Measurements from ENCODE around the gene GALNT18. TPM values are rescaled to one million over a fixed set of nuclear protein-coding genes. Genes with fewer than 3 reads are reported as not detected.

The GALNT18 gene
- total RNA-seq, 4 donors from 2014 or later: 4.7 to 20.4 (median 14.1) TPM

DNA sequence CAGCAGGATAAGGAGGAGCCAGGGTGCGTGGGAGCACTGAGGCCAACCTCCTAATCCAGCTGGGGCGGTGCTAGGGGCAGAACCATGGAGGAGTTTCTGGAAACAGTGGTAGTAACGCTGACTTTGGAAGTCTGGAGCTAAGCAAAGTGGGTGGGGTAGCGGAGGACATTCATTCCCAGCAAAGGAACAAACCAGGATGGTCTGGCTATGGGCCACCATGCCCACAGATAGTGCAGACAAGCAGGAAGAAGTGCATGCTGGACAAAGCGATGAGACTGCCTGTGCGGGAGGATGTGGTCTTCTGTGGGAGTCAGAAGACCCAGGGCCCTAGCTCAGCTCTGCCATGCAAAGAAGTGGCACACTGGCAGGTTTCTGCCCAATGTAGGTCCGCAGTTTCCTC is 197.1 kb downstream of the GALNT18 start:
- Histone ChIP-seq H3K36me3 (no peaks in the 10 kb centered on the region), H3K27me3 (peaks cover 0 to 5% (median 0%) of the 10 kb centered on the region in 4 donors), H3K4me3 (no peak overlapping the region), H3K4me1 (peaks cover 10 to 62% (median 29%) of the 10 kb centered on the region in 3 donors), H3K9me3 (no peaks in the 10 kb centered on the region), H3K27ac (no peak overlapping the region)
- intact Hi-C loops (cut with DNase I): no loop called here
- DNase-seq: no peak
- WGBS, 2 donors: 92 to 94% methylated on average over 5 to 7 of the region's 7 CpGs
- TF ChIP-seq POLR2A (IDR thresholded peaks at IDR 0.05): no peak
- TF ChIP-seq, protein P1, sequence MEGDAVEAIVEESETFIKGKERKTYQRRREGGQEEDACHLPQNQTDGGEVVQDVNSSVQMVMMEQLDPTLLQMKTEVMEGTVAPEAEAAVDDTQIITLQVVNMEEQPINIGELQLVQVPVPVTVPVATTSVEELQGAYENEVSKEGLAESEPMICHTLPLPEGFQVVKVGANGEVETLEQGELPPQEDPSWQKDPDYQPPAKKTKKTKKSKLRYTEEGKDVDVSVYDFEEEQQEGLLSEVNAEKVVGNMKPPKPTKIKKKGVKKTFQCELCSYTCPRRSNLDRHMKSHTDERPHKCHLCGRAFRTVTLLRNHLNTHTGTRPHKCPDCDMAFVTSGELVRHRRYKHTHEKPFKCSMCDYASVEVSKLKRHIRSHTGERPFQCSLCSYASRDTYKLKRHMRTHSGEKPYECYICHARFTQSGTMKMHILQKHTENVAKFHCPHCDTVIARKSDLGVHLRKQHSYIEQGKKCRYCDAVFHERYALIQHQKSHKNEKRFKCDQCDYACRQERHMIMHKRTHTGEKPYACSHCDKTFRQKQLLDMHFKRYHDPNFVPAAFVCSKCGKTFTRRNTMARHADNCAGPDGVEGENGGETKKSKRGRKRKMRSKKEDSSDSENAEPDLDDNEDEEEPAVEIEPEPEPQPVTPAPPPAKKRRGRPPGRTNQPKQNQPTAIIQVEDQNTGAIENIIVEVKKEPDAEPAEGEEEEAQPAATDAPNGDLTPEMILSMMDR (IDR thresholded peaks at IDR 0.05): no peak

DNA sequence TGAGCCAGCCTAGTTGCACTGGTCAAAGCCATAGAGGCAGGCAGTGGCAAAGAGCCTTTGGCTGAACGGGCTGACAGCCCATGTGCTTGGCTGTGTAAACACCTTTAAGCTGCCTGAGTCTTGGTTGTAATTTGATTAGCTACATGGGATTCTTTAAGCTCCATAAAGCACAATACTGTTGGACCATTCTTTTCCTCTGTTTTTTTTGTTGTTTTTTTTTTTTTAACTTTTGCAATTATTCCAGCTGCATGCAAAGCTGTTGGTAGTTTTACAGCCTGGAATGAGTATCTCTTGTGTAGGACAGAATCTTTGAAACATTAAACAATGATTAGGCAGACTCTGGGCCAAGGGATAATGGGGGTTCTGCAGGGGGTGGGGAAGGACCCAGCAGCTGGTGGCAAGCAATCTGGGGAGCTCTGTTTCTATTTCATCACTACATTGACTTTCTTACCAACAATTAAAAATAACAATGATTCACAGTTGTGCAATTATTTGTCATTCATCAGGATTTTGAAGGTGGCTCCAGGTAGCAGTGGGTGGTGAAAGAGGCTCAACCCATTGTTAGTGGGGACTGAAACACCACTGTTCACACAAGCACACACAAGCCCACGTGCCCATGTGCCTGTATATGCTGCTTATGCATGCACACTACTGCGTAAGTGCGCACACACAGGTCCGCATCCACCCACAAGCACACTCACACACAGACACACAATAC is 199.2 kb downstream of the GALNT18 start:
- DNase-seq: no peak
- Histone ChIP-seq H3K9me3 (no peaks in the 10 kb centered on the region), H3K4me1 (peaks cover 10 to 56% (median 29%) of the 10 kb centered on the region in 3 donors), H3K36me3 (no peaks in the 10 kb centered on the region), H3K4me3 (no peak overlapping the region), H3K27me3 (peaks cover 0 to 5% (median 0%) of the 10 kb centered on the region in 4 donors), H3K27ac (no peak overlapping the region)
- intact Hi-C loops (cut with DNase I): no loop called here
- 40 to 52% methylated on average over 5 of the region's 5 CpGs for WGBS, 2 donors
- TF ChIP-seq POLR2A (IDR thresholded peaks at IDR 0.05): no peak
- TF ChIP-seq, protein P1 (IDR thresholded peaks at IDR 0.05): no peak

DNA sequence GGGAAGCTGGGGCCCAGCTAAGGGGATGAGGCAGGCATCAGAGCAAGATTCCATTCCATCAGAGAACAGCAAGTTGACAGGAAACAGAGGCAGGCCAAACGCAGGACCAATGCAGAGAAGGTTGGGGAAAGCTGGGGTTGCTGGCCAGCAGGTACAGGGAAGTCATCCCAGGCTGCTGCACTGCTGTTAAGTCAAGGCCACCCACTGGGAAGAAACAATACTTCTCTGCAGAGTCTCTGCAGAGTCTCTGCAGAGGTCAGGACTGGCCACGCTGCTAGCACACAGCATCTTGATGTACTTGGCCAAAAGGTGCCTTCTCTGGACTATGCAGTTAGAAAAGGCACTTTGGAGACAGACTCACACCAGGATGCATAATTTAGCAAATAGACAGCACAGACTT is 200.3 kb downstream of the GALNT18 start:
- 70 to 88% methylated on average over 1 of the region's 2 CpGs for WGBS, 2 donors
- peaks cover 0 to 5% (median 0%) of the 10 kb centered on the region in 4 donors for H3K27me3 ChIP-seq
- TF ChIP-seq, protein P1 (IDR thresholded peaks at IDR 0.05): no peak
- no peak for TF ChIP-seq POLR2A (IDR thresholded peaks at IDR 0.05)
- H3K4me1 ChIP-seq: peaks cover 7 to 49% (median 19%) of the 10 kb centered on the region in 3 donors
- no peaks in the 10 kb centered on the region for H3K9me3 ChIP-seq
- DNase-seq: no peak
- H3K4me3 ChIP-seq: no peak overlapping the region
- no peaks in the 10 kb centered on the region for H3K36me3 ChIP-seq
- H3K27ac ChIP-seq: no peak overlapping the region
- intact Hi-C loops (cut with DNase I): no loop called here

DNA sequence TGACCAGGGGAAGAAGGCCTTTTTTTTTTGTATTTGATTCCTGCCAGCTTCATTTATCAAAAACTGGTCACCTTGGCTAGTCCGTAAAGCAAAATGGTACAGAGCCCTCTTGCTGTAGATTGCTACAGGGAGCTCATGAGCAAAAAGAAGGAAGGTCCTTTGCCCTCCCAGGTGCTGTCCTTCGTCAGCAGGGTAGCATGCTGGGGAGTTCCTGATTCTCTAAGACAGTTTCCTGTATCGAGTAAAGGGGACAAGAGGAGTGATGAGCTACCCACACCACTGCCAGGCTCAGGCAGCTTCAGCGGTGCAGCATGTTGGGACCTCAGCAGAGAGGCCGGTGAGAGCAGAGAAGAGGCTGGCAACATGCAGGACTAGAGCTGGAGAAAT is 200.9 kb downstream of the GALNT18 start:
- TF ChIP-seq, protein P1 (IDR thresholded peaks at IDR 0.05): no peak
- no peak for TF ChIP-seq POLR2A (IDR thresholded peaks at IDR 0.05)
- 83 to 86% methylated on average over 2 to 4 of the region's 5 CpGs for WGBS, 2 donors
- DNase-seq: no peak
- Histone ChIP-seq H3K27ac (no peak overlapping the region), H3K36me3 (no peaks in the 10 kb centered on the region), H3K9me3 (no peaks in the 10 kb centered on the region), H3K4me3 (no peak overlapping the region), H3K27me3 (peaks cover 0 to 5% (median 0%) of the 10 kb centered on the region in 4 donors), H3K4me1 (peaks cover 5 to 49% (median 15%) of the 10 kb centered on the region in 3 donors)
- intact Hi-C loops (cut with DNase I): no loop called here

DNA sequence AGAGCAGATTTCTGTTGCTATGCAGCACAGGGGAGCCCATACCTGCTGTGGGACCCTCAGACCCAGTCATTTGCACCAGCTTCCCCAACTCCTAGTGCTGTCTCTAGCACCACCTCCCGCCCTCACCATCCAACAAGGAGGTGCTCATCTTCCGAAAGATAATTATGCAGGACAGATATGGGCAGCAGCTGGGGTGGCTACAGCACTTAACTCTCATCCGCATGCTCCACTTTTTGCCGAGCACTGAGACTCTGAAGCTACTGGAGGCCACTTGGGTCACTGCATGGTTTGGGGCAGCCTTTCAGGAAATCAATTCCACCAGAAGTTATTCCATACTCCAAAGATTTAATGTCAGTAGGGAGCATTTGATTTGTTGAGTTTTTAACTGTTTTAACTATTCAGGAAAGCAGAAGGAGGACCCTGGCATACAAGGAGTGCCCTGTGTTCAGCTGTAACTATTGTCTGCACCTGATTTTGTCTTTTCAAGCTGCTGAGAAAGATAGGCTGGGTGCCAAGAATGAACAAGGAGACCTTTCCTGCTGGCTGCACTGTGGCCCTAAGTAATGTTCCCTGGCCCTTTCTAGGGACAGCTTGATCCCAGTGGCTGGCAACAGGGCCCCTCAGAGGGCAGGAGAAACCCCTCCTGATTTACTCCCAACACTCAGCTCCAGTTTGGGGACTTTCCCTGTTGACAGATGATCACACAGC is 201.5 kb downstream of the GALNT18 start:
- peaks cover 0 to 5% (median 0%) of the 10 kb centered on the region in 4 donors for H3K27me3 ChIP-seq
- intact Hi-C loops (cut with DNase I): no loop called here
- H3K36me3 ChIP-seq: no peaks in the 10 kb centered on the region
- no peak overlapping the region for H3K27ac ChIP-seq
- DNase-seq: no peak
- H3K9me3 ChIP-seq: no peaks in the 10 kb centered on the region
- TF ChIP-seq, protein P1 (IDR thresholded peaks at IDR 0.05): no peak
- no peak for TF ChIP-seq POLR2A (IDR thresholded peaks at IDR 0.05)
- H3K4me1 ChIP-seq: peaks cover 5 to 51% (median 15%) of the 10 kb centered on the region in 3 donors
- H3K4me3 ChIP-seq: no peak overlapping the region
- 77 to 86% methylated on average over 3 to 4 of the region's 4 CpGs for WGBS, 2 donors
